Measurements from ENCODE around the gene ATP10A.
"Not testable (repeated sequence)": the region's sequence is repeated elsewhere in the genome, so short reads cannot be mapped to it uniquely, and the experiment has no call there.

The ATP10A gene

GRCh38 chr15:25862071-25862471 lies 1.1 kb downstream of the ATP10A start:
- ChIA-PET POLR2A (ENCODE audit: low non-redundant PET) (no interaction called here), CTCF (no interaction called here)
- no peak for DNase-seq (ENCODE audit: low spot score)
- no peak for TF ChIP-seq CTCF (conservative IDR thresholded peaks at IDR 0.05; ENCODE audit: low read depth)
- H3K27ac ChIP-seq: peak overlapping the region; percentile 60

GRCh38 chr15:25860885-25861866 lies 2.0 kb downstream of the ATP10A start:
- no peak overlapping the region for H3K27ac ChIP-seq
- ChIA-PET POLR2A (ENCODE audit: low non-redundant PET) (no interaction called here), CTCF (no interaction called here)
- no peak for TF ChIP-seq CTCF (conservative IDR thresholded peaks at IDR 0.05; ENCODE audit: low read depth)
- DNase-seq (ENCODE audit: low spot score): no peak

- ChIA-PET CTCF (no interaction called here), POLR2A (ENCODE audit: low non-redundant PET) (no interaction called here)
- no peak for TF ChIP-seq CTCF (conservative IDR thresholded peaks at IDR 0.05; ENCODE audit: low read depth)
- DNase-seq (ENCODE audit: low spot score): no peak
- H3K27ac ChIP-seq: peak overlapping the region; percentile 26
Measured at GRCh38 chr15:25859838-25860645, 3.1 kb downstream of the ATP10A start.

GRCh38 chr15:25858952-25859760 lies 4.0 kb downstream of the ATP10A start:
- POLR2A ChIA-PET (ENCODE audit: low non-redundant PET): no interaction called here
- no peak overlapping the region for H3K27ac ChIP-seq
- DNase-seq (ENCODE audit: low spot score): no peak
- CTCF ChIA-PET: interaction anchor here (0.7 kb wide), 1 partner anchor 917 kb away, joined by 3 read pairs; no protein-coding TSS in a partner anchor
- TF ChIP-seq CTCF (conservative IDR thresholded peaks at IDR 0.05; ENCODE audit: low read depth): no peak

- DNase-seq (ENCODE audit: low spot score); CTCF ChIA-PET; POLR2A ChIA-PET (ENCODE audit: low non-redundant PET); H3K27ac ChIP-seq: not testable (repeated sequence)
Measured at GRCh38 chr15:25856059-25856458, 7.1 kb downstream of the ATP10A start.

- POLR2A ChIA-PET (ENCODE audit: low non-redundant PET): no interaction called here
- CTCF ChIA-PET: no interaction called here
- TF ChIP-seq CTCF (conservative IDR thresholded peaks at IDR 0.05; ENCODE audit: low read depth): no peak
Measured at GRCh38 chr15:25852661-25853524, 10.2 kb downstream of the ATP10A start.

More at GRCh38 chr15:25852661-25853524, 10.2 kb downstream of the ATP10A start:
- no peak for DNase-seq (ENCODE audit: low spot score)
- no peak overlapping the region for H3K27ac ChIP-seq
